ENCODE data around the gene SEMA3C.

SEMA3C gene

DNA sequence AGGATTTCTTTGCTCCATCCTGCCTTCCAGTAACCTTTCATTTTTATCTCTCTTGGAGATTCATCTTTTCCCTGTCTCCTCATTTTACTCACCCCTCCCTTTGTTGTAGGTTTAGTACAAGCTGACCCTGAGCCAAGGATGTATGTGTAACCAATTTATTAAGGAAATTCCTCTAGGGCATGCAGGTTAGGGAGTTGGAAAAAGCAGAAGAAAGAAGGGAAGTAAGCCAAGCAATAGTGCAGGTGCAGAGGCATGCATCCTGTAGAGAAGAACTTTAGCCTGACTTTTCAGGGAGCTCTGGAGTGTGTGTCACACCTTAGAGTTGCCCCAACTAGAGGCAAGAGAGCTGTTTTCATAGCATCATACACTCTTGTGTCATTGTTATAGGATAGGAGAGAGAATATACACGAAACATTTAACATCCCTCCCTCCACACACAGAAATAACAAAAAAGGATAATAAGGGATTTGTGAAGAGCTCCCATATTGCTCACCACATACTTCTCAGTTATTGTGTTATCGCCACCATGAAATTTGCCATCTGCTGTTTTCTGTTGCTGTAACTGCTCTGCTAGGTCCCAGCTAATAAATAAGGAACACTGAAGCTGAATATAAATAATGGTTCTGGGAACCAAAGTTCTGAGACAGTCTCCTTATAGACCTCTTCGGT, 21.8 kb upstream of the SEMA3C start:
- TF ChIP-seq CTCF (IDR thresholded peaks at IDR 0.05) = no peak

- TF ChIP-seq CTCF (IDR thresholded peaks at IDR 0.05) = no peak
Measured at GRCh38 chr7:80937336-80937735, 18.5 kb upstream of the SEMA3C start.

GRCh38 chr7:80935991-80936780, 17.3 kb upstream of the SEMA3C start:
- no peak for TF ChIP-seq CTCF (IDR thresholded peaks at IDR 0.05)

GRCh38 chr7:80934321-80934720, 15.5 kb upstream of the SEMA3C start:
- TF ChIP-seq CTCF (IDR thresholded peaks at IDR 0.05) = no peak

GRCh38 chr7:80932536-80932935, 13.7 kb upstream of the SEMA3C start:
- TF ChIP-seq CTCF (IDR thresholded peaks at IDR 0.05) = no peak

DNA sequence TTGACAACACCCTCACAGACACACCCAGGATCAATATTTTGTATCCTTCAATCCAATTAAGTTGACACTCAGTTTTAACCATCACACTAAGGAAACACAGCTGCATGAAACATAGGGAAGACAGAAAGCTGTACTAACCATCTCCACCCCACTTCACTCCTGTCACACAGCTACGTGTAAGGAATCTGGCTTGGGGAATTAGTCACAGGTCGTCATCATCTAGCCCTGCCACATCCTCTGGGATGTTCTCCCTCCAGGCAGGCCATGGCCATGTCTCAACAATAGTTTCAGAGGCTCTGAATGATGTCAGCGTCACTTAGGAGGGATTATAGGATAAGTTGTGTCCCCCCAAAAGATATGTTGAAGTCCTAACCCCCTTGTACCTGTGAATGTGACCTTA, 10.8 kb upstream of the SEMA3C start:
- no peak for TF ChIP-seq CTCF (IDR thresholded peaks at IDR 0.05)

- no peak for TF ChIP-seq CTCF (IDR thresholded peaks at IDR 0.05)
Measured at GRCh38 chr7:80924090-80924489, 5.2 kb upstream of the SEMA3C start.
